Transverse colon (tissue), 4 donors: Measurements from ENCODE around the gene TCERG1L. TPM values are rescaled to one million over a fixed set of nuclear protein-coding genes. Genes with fewer than 3 reads are reported as not detected.
"Not testable (repeated sequence)": the region's sequence is repeated elsewhere in the genome, so short reads cannot be mapped to it uniquely, and the experiment has no call there.

Experiments used
- DNase-seq: peaks from one replicate; pipeline ENCODE4 v3.0.0-alpha.2; 2019
- H3K27ac ChIP-seq, 4 donors: fragments of 200-600 bp; sonication (generic); 2 replicates each; pipeline ENCODE4 v1.5.1; 2016 to 2018; ENCODE audit warnings: inconsistent platforms in 4 of 4
- H3K27me3 ChIP-seq: fragments of 200-600 bp; sonication (generic); 2 replicates; pipeline ENCODE4 v1.5.1; 2017; ENCODE audit warnings: inconsistent platforms
- H3K36me3 ChIP-seq, 4 donors: fragments of 200-600 bp; sonication (generic); 2 replicates each; pipeline ENCODE4 v1.5.1; 2017 to 2019; ENCODE audit warnings: inconsistent platforms in 4 of 4
- H3K4me1 ChIP-seq, 4 donors: fragments of 200-600 bp; sonication (generic); 2 replicates each; pipeline ENCODE4 v1.5.1; 2017 to 2020; ENCODE audit warnings: inconsistent platforms in 4 of 4
- H3K4me3 ChIP-seq, 4 donors: fragments of 200-600 bp; sonication (generic); 1 replicate in 1 of 4; 2 replicates in 3 of 4; pipeline versions ENCODE4 v1.5.1 to v1.6.1; 2017 to 2019; ENCODE audit warnings: inconsistent platforms in 4 of 4
- H3K9me3 ChIP-seq, 2 donors: fragments of 200-600 bp; sonication (generic); 2 replicates each; pipeline ENCODE4 v1.5.1; 2017 to 2019; ENCODE audit warnings: inconsistent platforms in 2 of 2
- EP300 ChIP-seq: sonication (generic); formaldehyde crosslinking; IDR thresholded peaks from one replicate; pipeline ENCODE4 v1.6.1; 2017; ENCODE audit warnings: antibody characterized with exemption, low read depth
- POLR2A ChIP-seq: fragments of 450-650 bp; IDR thresholded peaks from one replicate; pipeline ENCODE4 v1.6.1; 2016; ENCODE audit warnings: antibody characterized with exemption, mild to moderate bottlenecking, moderate library complexity
- POLR2AphosphoS5 ChIP-seq, 3 donors: sonication (generic); formaldehyde crosslinking; IDR thresholded peaks; one replicate each; pipeline ENCODE4 v1.6.1; 2016; ENCODE audit warnings: antibody characterized with exemption in 3 of 3
- WGBS, 2 donors: methylation state at CpG; one replicate each; pipeline ENCODE4 v1.1.5; 2018; ENCODE audit warnings: low coverage in 1 of 2; 5-methylcytosine and 5-hydroxymethylcytosine counted together
- in situ Hi-C, 4 donors: fragments of 200-750 bp; cut with MboI; loops; one replicate each; pipeline versions ENCODE4 v1.15.0 to v1.15.1; 2017; ENCODE audit warnings: low sequenced_read_pairs in 3 of 4, low pct_ligation_motif_present in 1 of 4, low pct_unique_long_range_greater_than_20kb in 1 of 4
- intact Hi-C: fragments of 100-400 bp; cut with DNase I; formaldehyde crosslinking; loops from one replicate; pipeline ENCODE4 v1.15.1; 2023; ENCODE audit warnings: low total_unique reads
- total RNA-seq, 4 donors: library from RNA; depleted of rRNA; stranded (reverse); fragments of >200 nt; gene quantifications; one replicate each; pipeline ENCODE4 v1.1.0, GENCODE V29; 2016
- TF ChIP-seq, protein P1 (sequence below), 5 experiments: fragments of 200-600 bp in 3 of 5; fragments of 450-650 bp in 2 of 5; sonication (generic) in 3 of 5; IDR thresholded peaks; 1 replicate in 2 of 5; 2 replicates in 3 of 5; pipeline ENCODE4 v1.5.1; 2016 to 2017; ENCODE audit warnings: antibody characterized with exemption in 5 of 5, inconsistent platforms in 3 of 5, mild to moderate bottlenecking in 2 of 5, moderate library complexity in 1 of 5

TCERG1L gene
- total RNA-seq, 4 donors from 2014 or later: 0.16 TPM; not detected in 3

DNA sequence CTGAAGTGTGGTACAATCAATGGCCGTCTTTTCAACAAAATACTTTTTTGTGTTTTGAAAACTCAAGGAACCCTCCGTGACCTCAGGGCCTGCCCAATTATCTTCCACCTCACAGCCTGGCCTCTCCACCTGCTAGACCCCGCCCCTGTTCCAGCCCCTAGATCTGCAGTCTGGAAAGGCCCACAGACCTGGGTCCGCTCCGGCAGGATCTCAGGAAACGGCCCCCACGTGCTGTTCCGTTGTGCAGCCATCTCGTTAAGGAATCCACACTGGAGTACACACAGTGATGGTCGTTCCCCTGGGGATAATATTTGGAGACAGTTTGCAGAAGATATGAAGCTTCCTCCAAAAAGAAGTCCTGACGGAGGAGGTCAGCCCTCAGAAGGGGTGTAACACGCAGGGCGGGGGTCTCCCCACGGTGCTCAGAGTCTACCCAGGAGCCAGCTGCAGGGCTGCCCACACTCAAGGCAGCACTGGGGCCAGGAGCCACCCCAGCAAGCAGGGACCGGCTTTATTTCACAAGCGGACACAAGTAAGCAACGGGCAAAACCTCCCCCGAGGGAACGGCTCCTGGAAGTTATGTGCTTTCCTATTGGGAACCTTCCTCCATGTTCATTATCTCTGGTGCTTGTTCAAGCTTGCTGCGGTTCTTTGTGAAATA lies 73.4 kb downstream of the TCERG1L start:
- DNase-seq: no peak
- TF ChIP-seq, protein P1, sequence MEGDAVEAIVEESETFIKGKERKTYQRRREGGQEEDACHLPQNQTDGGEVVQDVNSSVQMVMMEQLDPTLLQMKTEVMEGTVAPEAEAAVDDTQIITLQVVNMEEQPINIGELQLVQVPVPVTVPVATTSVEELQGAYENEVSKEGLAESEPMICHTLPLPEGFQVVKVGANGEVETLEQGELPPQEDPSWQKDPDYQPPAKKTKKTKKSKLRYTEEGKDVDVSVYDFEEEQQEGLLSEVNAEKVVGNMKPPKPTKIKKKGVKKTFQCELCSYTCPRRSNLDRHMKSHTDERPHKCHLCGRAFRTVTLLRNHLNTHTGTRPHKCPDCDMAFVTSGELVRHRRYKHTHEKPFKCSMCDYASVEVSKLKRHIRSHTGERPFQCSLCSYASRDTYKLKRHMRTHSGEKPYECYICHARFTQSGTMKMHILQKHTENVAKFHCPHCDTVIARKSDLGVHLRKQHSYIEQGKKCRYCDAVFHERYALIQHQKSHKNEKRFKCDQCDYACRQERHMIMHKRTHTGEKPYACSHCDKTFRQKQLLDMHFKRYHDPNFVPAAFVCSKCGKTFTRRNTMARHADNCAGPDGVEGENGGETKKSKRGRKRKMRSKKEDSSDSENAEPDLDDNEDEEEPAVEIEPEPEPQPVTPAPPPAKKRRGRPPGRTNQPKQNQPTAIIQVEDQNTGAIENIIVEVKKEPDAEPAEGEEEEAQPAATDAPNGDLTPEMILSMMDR (IDR thresholded peaks at IDR 0.05): no peak
- TF ChIP-seq POLR2A: no peak
- TF ChIP-seq EP300: no peak
- no peak for TF ChIP-seq POLR2AphosphoS5 (IDR thresholded peaks at IDR 0.05)
- no peak overlapping the region for H3K27ac ChIP-seq
- H3K9me3 ChIP-seq: no peaks in the 10 kb centered on the region
- H3K4me1 ChIP-seq: no peaks in the 10 kb centered on the region
- WGBS, 2 donors: 83 to 89% methylated on average over 3 to 20 of the region's 20 CpGs
- no peaks in the 10 kb centered on the region for H3K27me3 ChIP-seq
- no peaks in the 10 kb centered on the region for H3K36me3 ChIP-seq
- intact Hi-C loops (no loop called here), in situ Hi-C loops (no loop called here)
- no peak overlapping the region for H3K4me3 ChIP-seq

DNA sequence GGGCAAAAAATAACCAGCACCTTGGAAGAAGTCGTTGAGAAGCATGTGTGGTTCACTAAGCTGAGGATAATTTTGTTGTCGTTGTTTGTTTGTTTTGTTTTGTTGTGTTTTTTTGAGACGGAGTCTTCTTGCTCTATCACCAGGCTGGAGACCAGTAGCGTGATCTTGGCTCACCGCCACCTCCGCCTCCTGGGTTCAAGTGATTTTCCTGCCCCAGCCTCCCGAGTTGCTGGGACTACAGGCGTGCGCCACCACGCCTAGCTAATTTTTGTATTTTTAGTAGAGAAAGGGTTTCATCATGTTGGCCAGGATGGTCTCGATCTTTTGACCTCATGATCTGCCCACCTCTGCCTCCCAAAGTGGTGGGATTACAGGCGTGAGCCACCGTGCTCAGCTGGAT lies 76.9 kb downstream of the TCERG1L start:
- DNase-seq, H3K27me3 ChIP-seq, H3K4me1 ChIP-seq, intact Hi-C loops, H3K4me3 ChIP-seq, H3K27ac ChIP-seq, H3K9me3 ChIP-seq, in situ Hi-C loops, H3K36me3 ChIP-seq: not testable (repeated sequence)
- WGBS, 2 donors: 79 to 90% methylated on average over 10 to 13 of the region's 13 CpGs

DNA sequence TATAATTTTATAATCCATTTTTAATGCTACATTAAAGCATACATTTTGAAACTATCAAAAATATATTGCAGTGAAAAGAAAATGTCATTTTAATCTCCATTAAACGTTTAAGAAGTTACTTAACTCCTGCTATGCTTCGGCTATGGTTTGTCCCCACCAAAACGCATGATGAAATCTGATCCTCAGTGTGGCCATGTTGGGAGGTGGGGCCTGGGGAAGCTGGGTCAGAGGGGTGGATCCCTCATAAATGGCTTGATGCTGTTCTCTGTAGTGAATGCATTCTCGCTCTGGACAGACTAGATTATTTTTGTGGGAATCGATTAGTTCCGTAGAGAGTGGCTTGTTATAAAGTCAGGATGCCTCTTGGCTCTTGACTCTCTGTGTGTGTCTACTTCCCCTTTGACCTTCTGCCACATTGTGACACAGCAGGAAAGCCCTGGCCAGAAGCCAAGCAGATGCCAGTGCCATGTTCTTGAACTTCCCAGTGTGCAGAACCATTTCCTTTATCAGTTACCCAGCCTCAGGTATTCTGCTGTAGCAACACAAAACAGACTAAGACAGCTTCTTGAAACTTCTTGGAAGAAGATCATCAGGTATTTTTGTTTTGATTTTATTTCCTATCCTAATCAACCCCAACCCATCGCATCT lies 77.8 kb downstream of the TCERG1L start:
- Histone ChIP-seq H3K36me3 (no peaks in the 10 kb centered on the region), H3K9me3 (no peaks in the 10 kb centered on the region), H3K27me3 (no peaks in the 10 kb centered on the region), H3K27ac (no peak overlapping the region), H3K4me3 (no peak overlapping the region), H3K4me1 (no peaks in the 10 kb centered on the region)
- 46 to 78% methylated on average over 4 to 7 of the region's 7 CpGs for WGBS, 2 donors
- in situ Hi-C loops (no loop called here), intact Hi-C loops (no loop called here)
- no peak for DNase-seq
- TF ChIP-seq, protein P1 (IDR thresholded peaks at IDR 0.05): no peak
- TF ChIP-seq POLR2A (no peak), EP300 (no peak), POLR2AphosphoS5 (IDR thresholded peaks at IDR 0.05) (no peak)

DNA sequence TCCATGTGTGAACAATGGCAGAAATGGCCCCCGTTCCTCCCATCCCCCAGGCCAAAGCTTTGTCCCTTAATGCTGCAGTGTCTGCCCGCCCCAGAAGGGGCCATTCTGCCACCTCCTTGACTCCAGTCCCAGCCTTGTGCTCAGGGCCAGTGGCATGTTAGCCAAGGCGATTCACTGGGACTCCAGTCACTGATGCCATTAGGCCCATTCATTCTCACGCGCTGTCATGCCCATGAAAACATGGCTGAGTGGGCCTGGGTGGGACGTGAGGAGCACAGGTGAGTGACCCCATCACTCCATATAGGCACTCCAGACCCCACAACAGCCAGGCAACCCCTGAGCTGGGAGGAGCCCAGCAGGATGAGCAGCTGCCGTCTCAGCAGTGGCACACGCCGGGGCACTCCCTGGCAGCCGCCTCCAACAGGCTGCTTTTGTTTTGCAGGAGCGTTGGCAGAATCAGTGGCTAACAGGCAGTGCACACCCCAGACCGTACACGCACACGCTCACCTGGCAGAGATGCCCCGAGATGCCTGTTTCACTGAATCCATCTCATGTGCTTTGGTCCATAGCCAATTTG lies 79.5 kb downstream of the TCERG1L start:
- H3K27me3 ChIP-seq: no peaks in the 10 kb centered on the region
- 70% methylated on average over 13 of the region's 15 CpGs; no CpG with 5 or more reads in 1 of the 2 donors for WGBS, 2 donors
- in situ Hi-C loops (no loop called here), intact Hi-C loops (no loop called here)
- no peaks in the 10 kb centered on the region for H3K9me3 ChIP-seq
- no peak overlapping the region for H3K27ac ChIP-seq
- no peak for DNase-seq
- no peaks in the 10 kb centered on the region for H3K36me3 ChIP-seq
- H3K4me1 ChIP-seq: no peaks in the 10 kb centered on the region
- H3K4me3 ChIP-seq: no peak overlapping the region
- TF ChIP-seq, protein P1 (IDR thresholded peaks at IDR 0.05): no peak
- no peak for TF ChIP-seq POLR2AphosphoS5 (IDR thresholded peaks at IDR 0.05)
- no peak for TF ChIP-seq EP300
- TF ChIP-seq POLR2A: no peak
